GM15510 (cell line): ENCODE data around the gene CEP43.

Source experiments
- POLR2A ChIP-seq: IDR thresholded peaks from 3 replicates; pipeline ENCODE4 v1.6.1; 2011; ENCODE audit warnings: borderline replicate concordance; ENCODE audit not compliant: insufficient read length; ENCODE audit errors: extremely low read depth

CEP43 gene

GRCh38 chr6:166988674-166989201, 10.5 kb upstream of the CEP43 start:
- TF ChIP-seq POLR2A, result no peak

DNA sequence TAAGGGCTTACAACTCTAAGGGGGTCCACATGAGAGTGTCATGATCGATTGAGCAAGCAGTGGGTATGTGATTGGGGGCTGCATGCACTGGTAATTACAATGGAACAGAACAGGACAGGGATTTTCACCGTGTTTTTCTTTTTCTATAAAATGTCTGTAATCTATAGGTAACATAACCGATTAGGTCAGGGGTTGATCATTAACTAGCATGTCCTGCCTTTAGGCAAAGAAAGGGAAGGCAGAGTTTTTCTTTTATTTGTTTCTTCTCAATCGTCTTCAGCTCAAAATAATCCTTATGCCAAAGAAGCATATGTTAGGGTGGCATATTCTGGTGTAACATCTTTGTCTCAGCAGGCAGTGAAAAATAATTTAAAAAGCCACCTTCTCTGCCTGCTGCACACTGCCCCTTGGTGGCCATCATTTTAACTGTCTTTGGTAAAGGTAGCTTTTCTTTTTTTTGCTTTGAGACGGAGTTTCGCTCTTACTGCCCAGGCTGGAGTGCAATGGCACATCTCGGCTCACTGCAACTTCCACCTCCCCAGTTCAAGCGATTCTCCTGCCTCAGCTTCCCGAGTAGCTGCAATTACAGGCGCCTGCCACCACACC, 9.7 kb upstream of the CEP43 start:
- no peak for TF ChIP-seq POLR2A

DNA sequence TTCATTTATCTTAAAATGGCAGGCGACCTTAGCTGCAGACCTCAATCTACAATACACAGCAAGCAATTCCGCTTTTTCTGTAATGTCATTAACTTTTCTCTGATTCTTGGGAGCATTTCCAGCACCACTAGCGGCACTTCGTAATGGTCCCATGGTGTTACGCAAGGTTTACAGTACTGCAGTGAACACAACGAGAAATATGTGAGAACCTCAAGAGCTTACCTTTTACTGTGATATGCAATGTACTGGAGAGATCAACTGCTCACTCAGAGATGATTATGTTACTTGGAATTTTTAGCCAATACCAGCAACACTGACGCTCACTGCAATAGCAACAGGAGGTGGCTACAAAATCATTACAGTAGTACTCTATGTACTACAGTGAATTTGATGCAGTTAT, 2.8 kb upstream of the CEP43 start:
- no peak for TF ChIP-seq POLR2A

GRCh38 chr6:166997348-166997747, 1.8 kb upstream of the CEP43 start:
- TF ChIP-seq POLR2A, result no peak

GRCh38 chr6:166997768-166998255, 1.4 kb upstream of the CEP43 start:
- no peak for TF ChIP-seq POLR2A

DNA sequence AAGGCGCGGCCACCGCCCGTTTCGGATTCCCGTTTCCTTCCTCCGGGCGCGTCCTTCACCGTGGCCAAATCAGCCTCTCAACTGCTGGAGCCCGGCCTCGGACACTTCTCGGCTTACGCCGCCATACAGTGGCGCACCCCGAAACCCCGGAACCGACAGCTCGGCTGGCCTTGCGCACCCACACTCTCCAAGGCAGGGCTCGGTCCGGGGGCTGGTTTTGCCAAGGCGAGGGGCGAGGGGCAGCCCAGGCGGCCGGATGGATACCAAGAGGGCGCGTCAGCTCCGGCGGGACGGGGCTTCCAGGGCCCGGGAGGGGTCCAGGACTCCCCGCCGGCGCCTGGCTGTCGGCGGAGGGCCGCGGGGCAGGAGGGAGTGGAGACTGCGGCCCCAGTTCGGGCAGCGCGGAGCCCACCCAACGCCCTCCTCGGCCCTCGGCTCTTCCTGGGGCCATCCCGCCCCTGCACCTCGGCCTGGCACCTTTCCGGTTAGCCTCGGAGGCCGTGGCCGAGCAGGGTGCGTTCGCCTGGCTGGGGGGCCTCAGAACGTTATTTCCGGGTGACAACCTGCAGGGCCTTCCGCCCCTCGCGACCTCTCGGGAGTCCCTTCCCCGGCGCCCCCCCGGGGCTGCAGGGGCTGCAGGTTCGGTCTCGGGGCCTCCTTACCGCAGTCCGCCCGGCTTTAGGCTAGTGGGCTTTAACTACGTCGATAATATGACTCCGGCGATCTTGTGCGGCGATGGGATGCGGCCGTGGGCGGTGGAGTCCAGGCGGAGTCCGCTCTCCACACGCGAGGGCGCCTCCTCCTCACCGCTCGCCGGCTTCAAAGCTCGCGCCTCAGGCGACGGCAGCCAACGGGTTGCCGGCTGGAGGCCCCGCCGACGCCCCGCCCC, 697 bp upstream of the CEP43 start:
- peak; percentile 68 for TF ChIP-seq POLR2A

- no peak for TF ChIP-seq POLR2A
Observed at GRCh38 chr6:166999884-167000253, 672 bp downstream of the CEP43 start.

GRCh38 chr6:167000759-167001158, 1.6 kb downstream of the CEP43 start:
- TF ChIP-seq POLR2A, result no peak

DNA sequence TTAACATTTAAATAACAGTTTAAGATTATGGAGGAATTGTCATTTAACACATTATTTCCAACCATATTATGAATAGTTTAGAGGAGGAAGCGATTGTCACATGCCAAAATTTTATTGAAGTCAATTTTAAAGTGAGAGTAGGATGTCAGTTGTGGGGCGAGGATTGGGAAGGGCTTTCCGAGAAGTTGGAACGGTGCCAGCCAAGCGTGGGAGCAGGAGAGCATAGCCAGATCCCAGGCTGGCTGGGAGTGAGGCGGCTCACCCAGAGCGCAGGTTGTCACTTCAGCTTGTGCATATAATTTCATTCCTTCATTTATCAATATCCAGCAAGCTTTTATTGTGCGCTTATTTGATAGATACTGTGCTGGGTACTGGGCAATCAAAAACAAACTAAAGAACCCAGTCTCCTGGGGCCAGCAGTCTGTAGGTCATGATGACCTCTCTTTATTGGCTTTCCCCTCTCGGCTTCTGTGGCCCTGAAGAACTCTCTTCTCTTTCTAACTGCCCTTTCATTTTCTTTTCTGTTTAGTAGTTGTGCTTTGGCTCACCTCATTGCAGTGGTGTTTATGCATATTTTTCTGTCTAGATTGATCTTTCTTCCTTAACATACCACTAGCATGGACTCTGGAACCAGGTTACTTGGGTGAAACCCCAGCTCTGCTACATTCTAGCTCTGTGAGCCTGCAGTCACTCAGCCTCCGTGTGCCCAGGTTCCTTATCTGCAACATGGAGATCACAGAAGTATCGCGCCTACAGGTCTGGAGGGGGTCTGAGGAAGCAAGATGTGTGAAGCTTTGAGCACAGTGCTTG, 6.4 kb downstream of the CEP43 start:
- TF ChIP-seq POLR2A, result no peak

- TF ChIP-seq POLR2A, result no peak
Observed at GRCh38 chr6:167007985-167008384, 8.8 kb downstream of the CEP43 start.

- no peak for TF ChIP-seq POLR2A
Observed at GRCh38 chr6:167013067-167013466, 13.9 kb downstream of the CEP43 start.

- no peak for TF ChIP-seq POLR2A
Observed at GRCh38 chr6:167013946-167014345, 14.7 kb downstream of the CEP43 start.

GRCh38 chr6:167015302-167015701, 16.1 kb downstream of the CEP43 start:
- no peak for TF ChIP-seq POLR2A

GRCh38 chr6:167020206-167020605, 21.0 kb downstream of the CEP43 start:
- TF ChIP-seq POLR2A, result no peak

GRCh38 chr6:167027308-167027707, 28.1 kb downstream of the CEP43 start:
- TF ChIP-seq POLR2A, result no peak
